Stimulated activated CD4-positive, alpha-beta T cell treated with anti-CD3 and anti-CD28 coated beads, Interleukin-4, amount 100 ng/mL, for 4 hours (primary cell): ENCODE results near the gene SCG3.

Experiments used
- DNase-seq, 2 experiments: peaks; one replicate each; pipeline ENCODE4 v3.0.0-alpha.2; 2020

The SCG3 gene

GRCh38 chr15:51680321-51680720 is 982 bp upstream of the SCG3 start:
- no peak for DNase-seq

GRCh38 chr15:51687565-51687964 is 6.3 kb downstream of the SCG3 start:
- no peak for DNase-seq

- DNase-seq, result no peak
Observed at GRCh38 chr15:51688863-51689262, 7.6 kb downstream of the SCG3 start.

DNA sequence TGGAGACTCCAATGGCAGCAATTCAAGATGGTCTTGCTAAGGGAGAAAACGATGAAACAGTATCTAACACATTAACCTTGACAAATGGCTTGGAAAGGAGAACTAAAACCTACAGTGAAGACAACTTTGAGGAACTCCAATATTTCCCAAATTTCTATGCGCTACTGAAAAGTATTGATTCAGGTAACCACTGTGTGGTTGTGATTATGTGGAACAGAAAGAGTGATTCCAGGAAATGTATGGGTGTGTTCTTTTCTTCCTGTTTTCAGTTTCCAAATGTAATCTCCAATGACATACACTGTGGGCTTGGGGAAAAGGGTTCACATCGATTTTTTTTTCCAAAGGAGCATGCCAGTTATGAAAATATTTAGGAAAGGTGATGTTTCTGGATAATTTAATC is 10.9 kb downstream of the SCG3 start:
- DNase-seq, result no peak

DNA sequence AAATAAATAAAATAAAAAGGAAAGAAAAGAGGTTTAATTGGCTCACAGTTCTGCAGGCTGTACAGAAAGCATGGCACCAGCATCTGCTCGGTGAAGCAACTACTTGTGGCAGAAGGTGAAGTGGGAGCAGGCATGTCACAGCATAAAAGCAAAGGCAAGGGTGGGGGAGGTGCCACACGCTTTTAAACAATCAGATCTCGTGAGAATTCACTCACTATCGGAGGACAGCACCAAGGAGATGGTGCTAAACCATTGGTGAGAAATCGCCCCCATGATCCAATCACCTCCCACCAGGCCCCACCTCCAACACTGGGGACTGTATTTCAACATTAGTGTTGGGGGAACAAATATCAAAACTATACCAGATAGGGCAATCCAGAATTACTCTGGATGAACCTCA is 15.3 kb downstream of the SCG3 start:
- no peak for DNase-seq

- no peak for DNase-seq
Observed at GRCh38 chr15:51697163-51697562, 15.9 kb downstream of the SCG3 start.

DNA sequence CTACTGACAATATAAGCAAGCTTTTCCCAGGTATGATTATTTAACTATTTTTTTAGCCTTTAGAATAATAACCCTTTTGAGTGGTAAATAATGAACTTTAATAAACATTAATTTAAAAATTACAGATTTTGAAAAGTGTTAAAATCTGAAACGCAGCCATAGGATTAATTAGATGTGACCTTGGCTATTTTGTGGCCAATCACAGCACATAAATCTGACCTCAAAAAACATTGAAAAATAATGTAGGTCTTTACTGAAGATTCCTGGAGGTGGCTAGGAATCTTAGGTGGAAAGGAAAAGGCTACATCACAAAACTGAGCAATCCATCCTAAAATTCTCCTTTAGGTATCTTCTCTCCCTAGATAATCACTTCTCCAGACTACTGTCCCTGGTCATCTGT is 18.1 kb downstream of the SCG3 start:
- DNase-seq, result no peak

DNA sequence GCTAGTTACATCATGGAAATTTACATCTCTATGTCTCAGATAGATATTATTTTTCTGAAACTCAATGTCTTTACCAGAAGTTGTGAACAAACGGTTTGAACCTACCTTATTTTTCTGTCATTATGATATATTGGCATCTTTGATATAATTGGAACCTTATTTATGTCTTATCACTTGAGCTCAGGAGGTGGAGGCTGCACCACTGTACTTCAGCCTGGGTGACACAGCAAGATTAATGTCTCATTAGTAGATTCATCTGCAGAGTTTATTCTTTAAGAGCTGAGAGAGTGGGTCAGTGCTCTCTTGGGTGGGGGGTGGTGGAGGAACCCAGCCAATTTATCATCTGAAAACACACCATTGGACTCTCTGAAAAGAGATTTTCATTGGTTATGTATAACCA is 21.4 kb downstream of the SCG3 start:
- no peak for DNase-seq

DNA sequence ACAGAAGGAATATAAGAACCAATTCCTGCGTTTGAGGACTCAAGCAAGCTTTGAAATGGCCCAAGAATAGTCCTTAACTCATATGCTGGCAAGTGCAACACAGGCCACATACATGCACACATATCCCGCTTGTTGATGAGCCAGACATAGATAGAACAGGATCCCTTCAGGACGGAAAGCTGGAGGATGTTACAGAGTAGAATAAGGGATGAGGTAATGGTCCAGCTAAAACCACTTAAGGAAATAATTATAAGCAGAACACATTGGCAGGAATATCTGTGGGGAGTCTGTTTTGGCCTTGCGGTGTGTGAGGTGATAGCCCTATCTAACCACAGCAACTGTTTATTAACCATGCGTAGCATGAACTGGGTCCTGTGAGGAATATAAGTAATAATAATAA is 25.0 kb downstream of the SCG3 start:
- no peak for DNase-seq

- no peak for DNase-seq
Observed at GRCh38 chr15:51706926-51707608, 25.8 kb downstream of the SCG3 start.

DNA sequence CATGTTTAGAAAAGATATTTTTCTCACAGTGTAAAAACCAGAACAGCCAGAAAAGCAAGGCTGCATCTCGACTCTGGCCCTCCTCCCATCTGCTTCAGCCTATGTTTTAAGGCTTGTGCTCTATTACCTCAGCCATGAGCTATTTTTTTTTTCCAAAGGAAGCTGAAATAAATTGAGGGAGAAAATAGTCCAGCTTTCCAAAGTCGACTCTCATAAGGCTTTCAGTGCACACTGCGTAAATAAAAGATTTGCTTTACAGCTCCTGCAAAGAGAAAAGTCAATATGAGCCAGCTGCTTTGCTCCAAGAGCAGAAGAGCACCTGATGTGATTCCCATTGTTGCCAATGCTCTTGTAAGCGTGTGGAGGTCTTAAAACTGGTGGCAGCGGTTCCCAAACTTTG is 26.7 kb downstream of the SCG3 start:
- DNase-seq, result no peak

DNA sequence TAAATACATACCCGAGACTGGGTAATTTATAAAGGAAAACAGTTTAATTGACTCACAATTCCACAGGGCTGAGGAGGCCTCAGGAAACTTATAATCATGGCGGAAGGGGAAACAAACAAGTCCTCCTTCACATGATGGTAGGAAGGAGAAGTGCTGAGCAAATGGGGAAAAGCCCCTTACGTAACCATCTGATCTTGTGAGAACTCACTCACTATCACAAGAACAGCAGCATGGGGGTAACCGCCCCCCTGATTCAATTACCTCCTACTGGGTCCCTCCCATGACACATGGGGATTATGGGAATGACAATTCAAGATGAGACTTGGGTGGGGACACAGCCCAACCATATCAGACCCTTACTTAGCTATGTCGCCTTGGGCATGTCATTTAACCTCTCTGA is 27.7 kb downstream of the SCG3 start:
- DNase-seq, result no peak

- no peak for DNase-seq
Observed at GRCh38 chr15:51714162-51714561, 32.9 kb downstream of the SCG3 start.

DNA sequence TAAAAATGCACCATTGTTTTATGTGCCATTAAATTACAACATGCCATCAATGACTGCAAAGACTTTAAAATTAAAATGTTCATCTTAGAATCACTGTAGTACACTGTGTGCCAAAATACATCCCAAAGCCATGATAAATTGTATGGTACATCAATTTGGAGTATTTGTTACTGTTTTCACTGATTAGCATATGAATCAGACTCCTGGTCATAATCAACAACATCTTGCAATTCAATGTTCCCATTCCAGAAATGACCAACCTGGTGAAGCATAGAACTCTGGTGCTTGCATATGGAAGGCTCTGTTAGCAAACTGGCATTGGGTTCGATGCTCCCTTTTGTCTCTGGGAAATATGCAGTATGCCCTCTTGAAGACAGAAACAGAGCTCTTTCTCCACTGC is 33.6 kb downstream of the SCG3 start:
- no peak for DNase-seq

- no peak for DNase-seq
Observed at GRCh38 chr15:51718219-51718618, 36.9 kb downstream of the SCG3 start.

GRCh38 chr15:51718746-51719145 is 37.4 kb downstream of the SCG3 start:
- DNase-seq, result no peak

DNA sequence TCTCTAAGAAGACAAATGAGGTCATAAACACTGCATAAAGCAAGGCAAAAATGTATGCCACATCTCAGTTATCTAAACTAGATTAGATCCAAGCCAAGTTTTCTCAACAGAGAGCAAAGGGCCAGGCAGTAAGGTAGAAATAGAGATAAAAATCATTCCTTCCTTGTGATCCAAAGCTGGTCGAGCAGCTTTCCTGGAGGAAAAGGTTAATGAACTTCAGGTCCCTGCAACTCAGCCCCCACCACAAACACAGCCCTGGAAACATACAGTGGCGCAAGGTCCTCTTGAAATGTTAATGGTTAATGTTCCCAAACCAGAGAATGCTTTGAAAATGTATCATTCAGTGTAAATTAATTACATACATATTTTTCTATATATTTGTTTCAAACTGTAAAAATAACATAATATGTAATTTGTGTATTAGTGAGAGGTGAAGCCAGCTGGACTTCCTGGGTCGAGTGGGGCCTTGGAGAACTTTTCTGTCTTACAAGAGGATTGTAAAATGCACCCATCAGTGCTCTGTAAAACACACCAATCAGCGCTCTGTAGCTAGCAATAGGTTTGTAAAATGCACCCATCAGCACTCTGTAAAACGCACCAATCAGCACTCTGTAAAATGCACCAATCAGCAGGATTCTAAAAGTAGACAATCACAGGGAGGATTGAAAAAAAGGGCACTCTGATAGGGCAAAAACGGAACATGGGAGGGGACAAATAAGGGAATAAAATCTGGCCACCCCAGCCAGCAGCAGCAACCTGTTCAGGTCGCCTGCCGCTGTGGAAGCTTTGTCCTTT is 39.1 kb downstream of the SCG3 start:
- DNase-seq, result no peak

DNA sequence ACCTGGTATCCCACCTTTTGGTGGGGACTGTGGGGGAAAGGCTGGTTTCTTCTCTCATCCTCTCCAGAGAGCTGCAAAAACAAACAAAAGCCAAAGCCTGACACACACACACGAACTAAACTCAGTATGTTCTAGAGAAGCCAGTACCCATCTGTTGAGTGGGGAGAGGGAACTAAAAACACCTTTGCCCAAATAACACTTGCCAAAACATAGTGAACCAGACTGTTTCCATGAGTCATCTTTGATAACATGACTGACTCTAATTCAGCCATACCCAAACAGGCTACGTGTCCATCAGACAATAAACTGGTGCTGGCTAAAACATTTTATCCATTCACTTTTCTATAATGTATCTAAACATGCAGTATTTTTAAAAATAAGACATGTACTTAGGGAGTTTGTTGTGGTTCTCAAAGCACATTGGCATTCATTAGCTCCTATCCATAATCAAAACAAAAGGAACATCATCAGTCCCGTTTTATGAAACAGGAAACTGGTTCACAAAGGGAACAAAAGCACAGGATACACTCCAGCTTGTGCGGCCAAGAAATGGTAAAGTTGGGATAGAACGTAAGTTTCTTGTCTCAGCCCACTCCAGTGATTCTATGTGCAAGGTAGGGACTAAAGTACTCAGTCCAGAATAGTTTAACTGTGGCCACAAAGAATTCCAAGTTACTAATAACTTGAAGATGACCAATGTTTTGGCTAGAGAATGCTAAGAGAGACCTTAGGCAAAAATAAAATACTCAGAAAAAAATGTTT is 40.1 kb downstream of the SCG3 start:
- no peak for DNase-seq

GRCh38 chr15:51724199-51724598 is 42.9 kb downstream of the SCG3 start:
- DNase-seq, result no peak

- no peak for DNase-seq
Observed at GRCh38 chr15:51724673-51725072, 43.4 kb downstream of the SCG3 start.

- peak; percentile 24 to 67 for DNase-seq
Observed at GRCh38 chr15:51726302-51727073, 45.2 kb downstream of the SCG3 start.

- DNase-seq, result no peak
Observed at GRCh38 chr15:51727141-51727897, 46.0 kb downstream of the SCG3 start.
